CD4-positive, alpha-beta T cell treated with Interleukin-15 for 4 hours (primary cell): ENCODE data around the gene SPC24.

Experiments
- DNase-seq: peaks from one replicate; pipeline ENCODE4 v3.0.0-alpha.2; 2020; ENCODE audit warnings: low spot score

SPC24 gene

GRCh38 chr19:11155373-11156120 lies at the start of gene SPC24:
Gene SPC24, minus strand, starts transcription at chr19:11155782. Its CDS starts 6 bp downstream, at chr19:11155776.
- peak; percentile 95 for DNase-seq

GRCh38 chr19:11204943-11205349 lies 49.4 kb upstream of the SPC24 start:
- no peak for DNase-seq

GRCh38 chr19:11204076-11204602 lies 48.6 kb upstream of the SPC24 start:
- no peak for DNase-seq

- peak; percentile 35 for DNase-seq
Measured at GRCh38 chr19:11203194-11204075, 47.9 kb upstream of the SPC24 start.

- no peak for DNase-seq
Measured at GRCh38 chr19:11202488-11203193, 47.1 kb upstream of the SPC24 start.

- no peak for DNase-seq
Measured at GRCh38 chr19:11201791-11202190, 46.2 kb upstream of the SPC24 start.

GRCh38 chr19:11200931-11201330 lies 45.3 kb upstream of the SPC24 start:
- no peak for DNase-seq

GRCh38 chr19:11200015-11200574 lies 44.5 kb upstream of the SPC24 start:
- no peak for DNase-seq

GRCh38 chr19:11199517-11199916 lies 43.9 kb upstream of the SPC24 start:
- DNase-seq: no peak

GRCh38 chr19:11198769-11199424 lies 43.3 kb upstream of the SPC24 start:
- DNase-seq: no peak

- no peak for DNase-seq
Measured at GRCh38 chr19:11198175-11198534, 42.6 kb upstream of the SPC24 start.

- peak; percentile 60 for DNase-seq
Measured at GRCh38 chr19:11197291-11198174, 42.0 kb upstream of the SPC24 start, which contains the start of gene KANK2. Gene KANK2, minus strand, starts transcription at chr19:11197545. Its CDS starts 3,034 bp downstream, at chr19:11194511.

- DNase-seq: no peak
Measured at GRCh38 chr19:11196406-11197287, 41.1 kb upstream of the SPC24 start.

- no peak for DNase-seq
Measured at GRCh38 chr19:11195681-11196080, 40.1 kb upstream of the SPC24 start.

GRCh38 chr19:11194656-11195558 lies 39.3 kb upstream of the SPC24 start:
- DNase-seq: no peak

GRCh38 chr19:11194173-11194572 lies 38.6 kb upstream of the SPC24 start:
- DNase-seq: no peak

- DNase-seq: no peak
Measured at GRCh38 chr19:11192957-11193939, 37.7 kb upstream of the SPC24 start.
